A673 (cell line): Measurements from ENCODE around the gene RMND1.

Experiments used
- CTCF ChIP-seq: fragments of 300-800, 200-600 bp; sonication (generic); conservative IDR thresholded peaks from 2 replicates; pipeline ENCODE4 v1.5.1; 2017; ENCODE audit warnings: low read depth, mild to moderate bottlenecking, antibody characterized with exemption, low read length, moderate library complexity, mixed read lengths
- EZH2 ChIP-seq: fragments of 200-600 bp; sonication (generic); IDR thresholded peaks from 2 replicates; pipeline ENCODE4 v1.6.1; 2017; ENCODE audit warnings: borderline replicate concordance, low read depth, mild to moderate bottlenecking, mixed read lengths, antibody characterized with exemption, low read length; ENCODE audit not compliant: poor library complexity, severe bottlenecking

- TF ChIP-seq CTCF (no peak), EZH2 (no peak)
Observed at GRCh38 chr6:151434369-151434768, 17.6 kb downstream of the RMND1 start.
